ENCODE data around the gene CELF4. TPM values are rescaled to one million over a fixed set of nuclear protein-coding genes. Genes with fewer than 3 reads are reported as not detected.

The CELF4 gene
- total and polyA plus RNA-seq, 12 donors = 0.42 to 16.9 (median 3.9) TPM; not detected in 1

GRCh38 chr18:37284260-37284659 lies 281.3 kb downstream of the CELF4 start:
- Histone ChIP-seq H3K9me3 (replicated peaks in 1 of 3) (no peaks in the 10 kb centered on the region), H3K36me3 (replicated peaks in 1 of 2) (no peaks in the 10 kb centered on the region), H3K27ac (no peak overlapping the region), H3K4me1 (replicated peaks in 1 of 2) (no peaks in the 10 kb centered on the region), H3K27me3 (no peaks in the 10 kb centered on the region), H3K4me3 (no peak overlapping the region)
- intact Hi-C loops (cut with DNase I) = no loop called here
- no peak for DNase-seq
- TF ChIP-seq CTCF (IDR thresholded peaks at IDR 0.05) (no peak), POLR2A (IDR thresholded peaks at IDR 0.05) (no peak)
- 90 to 98% (median 93%) methylated on average over 7 of the region's 7 CpGs for WGBS, 4 donors

GRCh38 chr18:37282386-37283037 lies 283.1 kb downstream of the CELF4 start:
- TF ChIP-seq POLR2A (IDR thresholded peaks at IDR 0.05) (no peak), CTCF (IDR thresholded peaks at IDR 0.05) (no peak)
- no peak overlapping the region for H3K27ac ChIP-seq
- no peaks in the 10 kb centered on the region for H3K36me3 ChIP-seq (replicated peaks in 1 of 2)
- no peak overlapping the region for H3K4me3 ChIP-seq
- WGBS, 4 donors = 49 to 88% (median 56%) methylated on average over 1 to 5 of the region's 5 CpGs
- H3K4me1 ChIP-seq (replicated peaks in 1 of 2) = no peaks in the 10 kb centered on the region
- no peak for DNase-seq
- no peaks in the 10 kb centered on the region for H3K9me3 ChIP-seq (replicated peaks in 1 of 3)
- H3K27me3 ChIP-seq = no peaks in the 10 kb centered on the region
- intact Hi-C loops (cut with DNase I) = no loop called here

GRCh38 chr18:37280701-37281393 lies 284.8 kb downstream of the CELF4 start:
- H3K36me3 ChIP-seq (replicated peaks in 1 of 2) = no peaks in the 10 kb centered on the region
- H3K9me3 ChIP-seq (replicated peaks in 1 of 3) = no peaks in the 10 kb centered on the region
- H3K27me3 ChIP-seq = no peaks in the 10 kb centered on the region
- WGBS, 4 donors = 58 to 69% (median 63%) methylated on average over 11 of the region's 11 CpGs
- DNase-seq = no peak
- H3K27ac ChIP-seq = no peak overlapping the region
- no peak overlapping the region for H3K4me3 ChIP-seq
- H3K4me1 ChIP-seq (replicated peaks in 1 of 2) = no peaks in the 10 kb centered on the region
- intact Hi-C loops (cut with DNase I) = no loop called here
- TF ChIP-seq POLR2A (IDR thresholded peaks at IDR 0.05) (no peak), CTCF (IDR thresholded peaks at IDR 0.05) (no peak)

GRCh38 chr18:37277804-37278203 lies 287.8 kb downstream of the CELF4 start:
- Histone ChIP-seq H3K27me3 (peaks cover 8% of the 10 kb centered on the region), H3K9me3 (replicated peaks in 1 of 3) (no peaks in the 10 kb centered on the region), H3K27ac (no peak overlapping the region), H3K36me3 (replicated peaks in 1 of 2) (no peaks in the 10 kb centered on the region), H3K4me1 (replicated peaks in 1 of 2) (no peaks in the 10 kb centered on the region), H3K4me3 (no peak overlapping the region)
- no peak for DNase-seq
- WGBS, 4 donors = 68 to 72% (median 71%) methylated on average over 10 of the region's 10 CpGs
- no peak for TF ChIP-seq CTCF (IDR thresholded peaks at IDR 0.05)
- no peak for TF ChIP-seq POLR2A (IDR thresholded peaks at IDR 0.05)
- intact Hi-C loops (cut with DNase I) = no loop called here
